Activated CD4-positive, alpha-beta T cell treated with anti-CD3 and anti-CD28 coated beads, Interleukin-2, amount 50 U/mL, for 16 hours (primary cell): ENCODE results near the gene NODAL.

Experiments used
- DNase-seq: peaks from one replicate; pipeline ENCODE4 v3.0.0-alpha.2; 2020

Gene NODAL

DNA sequence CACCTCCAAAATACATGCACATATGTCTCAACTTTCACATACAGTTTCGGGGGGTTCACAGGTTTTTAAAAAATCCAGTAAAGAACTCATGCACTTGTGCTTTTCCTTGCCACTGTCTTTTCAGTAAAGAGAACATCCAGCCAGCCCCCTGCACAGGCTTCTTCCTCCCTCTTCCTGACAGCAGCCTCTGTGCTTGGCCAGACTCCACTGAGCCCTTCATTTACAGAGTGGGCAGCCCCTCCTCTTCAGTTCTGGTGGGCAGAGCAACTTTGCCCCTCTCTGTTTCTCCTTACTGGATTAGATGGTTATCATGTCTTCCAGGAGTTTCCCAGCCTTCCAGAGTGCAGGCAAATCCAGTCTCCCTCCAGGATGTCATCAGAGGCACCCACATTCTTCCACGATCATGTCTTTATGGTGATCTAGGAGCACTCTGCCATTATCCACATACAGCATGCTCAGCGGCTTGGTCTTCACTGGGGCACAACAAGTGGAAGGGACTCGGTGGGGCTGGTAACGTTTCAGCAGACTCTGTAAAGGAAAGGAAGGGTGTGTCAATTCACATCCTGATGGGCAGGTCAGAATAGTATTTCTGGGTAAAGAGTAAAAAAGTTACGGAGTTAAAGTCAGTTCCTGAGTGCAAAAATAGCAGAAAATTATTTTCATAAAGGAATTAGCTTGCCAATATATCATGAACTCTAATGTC is 8.8 kb downstream of the NODAL start:
- no peak for DNase-seq

DNA sequence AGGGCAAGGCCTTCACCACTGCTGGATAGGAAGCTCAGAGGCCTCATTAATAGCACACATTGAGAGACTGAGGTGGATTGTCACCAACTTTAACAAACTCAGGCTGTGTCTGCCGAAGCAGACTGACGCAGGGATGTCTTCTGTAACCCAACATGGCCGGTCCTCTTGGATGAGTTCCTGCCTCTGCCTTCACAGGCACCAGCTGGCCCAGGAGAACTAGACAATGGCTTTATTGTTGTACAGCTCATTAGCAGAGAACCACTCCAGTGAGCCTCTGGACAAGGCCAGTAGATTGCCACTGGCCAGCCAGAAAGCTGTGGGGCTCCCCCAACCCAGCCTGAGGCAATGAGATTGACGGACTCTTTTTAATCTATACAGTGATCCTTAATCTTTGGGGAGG is 9.4 kb downstream of the NODAL start:
- no peak for DNase-seq

DNA sequence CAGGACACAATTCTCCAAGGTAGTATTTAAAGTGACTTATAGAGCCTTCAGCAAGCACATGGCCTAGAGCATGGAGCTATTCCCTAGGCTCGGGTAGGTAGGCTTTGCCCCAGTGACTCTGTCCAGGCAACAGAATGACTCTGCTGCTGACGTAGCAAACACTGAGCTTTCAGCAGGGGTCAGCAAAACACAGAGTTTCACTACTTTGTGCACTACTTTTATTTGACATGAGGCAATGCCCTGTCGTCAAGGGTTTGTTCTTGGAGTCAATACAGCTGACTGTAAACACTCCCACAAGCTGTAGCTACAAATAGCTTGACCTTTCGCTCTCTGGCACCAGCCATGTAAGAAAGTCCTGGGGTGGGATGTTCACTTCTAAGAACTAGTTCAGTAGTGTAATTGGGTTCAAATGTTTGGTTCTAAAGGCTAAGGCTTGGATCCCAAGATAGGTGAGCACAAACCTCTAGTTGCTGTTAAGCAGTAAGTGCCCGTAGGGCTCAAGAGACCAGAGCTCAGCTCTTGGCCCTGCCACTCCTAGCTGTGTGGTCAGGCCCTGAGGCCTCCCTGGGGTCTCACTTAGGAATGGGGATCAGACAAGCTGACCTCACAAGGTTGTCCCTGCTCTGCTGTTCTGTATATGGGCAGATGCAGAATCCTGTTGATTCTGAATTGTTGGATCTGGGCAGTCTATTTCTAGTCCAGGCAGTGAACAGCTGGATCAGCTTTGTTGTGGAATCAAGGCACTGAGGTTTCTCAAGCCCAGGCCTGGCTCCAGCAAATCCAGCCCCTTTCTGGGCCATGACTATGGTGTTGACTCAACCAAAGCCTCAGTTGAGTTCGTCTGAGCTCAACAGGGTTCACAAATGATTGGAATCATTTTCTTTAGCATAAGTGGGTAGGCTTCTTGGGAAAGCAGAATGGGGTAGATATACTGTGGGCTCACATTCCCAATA is 10.7 kb downstream of the NODAL start:
- no peak for DNase-seq

DNA sequence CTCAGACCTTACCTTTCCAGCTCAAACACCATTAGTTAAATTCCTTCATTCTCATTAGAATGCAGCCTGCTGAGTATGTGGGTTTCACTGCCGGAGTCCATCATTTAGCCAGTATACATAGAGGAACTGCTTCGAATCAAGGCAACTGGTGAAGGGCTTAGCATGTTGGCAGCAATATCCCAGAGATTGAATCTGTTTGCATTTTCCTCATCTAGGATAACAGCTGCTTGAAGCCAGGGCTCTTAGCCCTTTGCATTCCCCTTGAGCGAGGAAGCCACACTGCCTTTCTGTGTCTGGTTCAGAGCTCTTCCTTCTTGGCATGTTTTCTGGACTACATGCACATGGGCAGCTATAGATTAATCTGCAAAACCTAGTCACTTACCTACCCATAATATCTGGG is 14.7 kb downstream of the NODAL start:
- no peak for DNase-seq

DNA sequence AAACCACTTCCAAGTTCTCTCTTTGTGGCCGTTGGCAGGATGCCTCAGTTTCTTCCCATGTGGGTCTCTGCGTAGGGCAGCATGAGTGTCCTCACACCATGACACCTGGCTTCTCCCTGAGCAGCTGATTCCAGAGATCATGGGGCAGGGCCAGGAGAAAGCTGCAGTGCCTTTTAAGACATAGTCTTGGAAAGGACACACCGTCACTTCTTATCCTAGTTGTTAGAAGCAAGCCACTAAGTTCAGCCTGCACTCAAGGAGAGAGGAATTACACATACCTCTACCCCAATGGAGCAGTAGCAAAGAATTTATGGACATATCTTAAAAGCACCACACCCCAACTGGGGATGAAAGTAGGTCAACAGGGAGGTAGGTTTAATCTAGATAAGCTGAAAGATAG is 16.4 kb downstream of the NODAL start:
- no peak for DNase-seq

DNA sequence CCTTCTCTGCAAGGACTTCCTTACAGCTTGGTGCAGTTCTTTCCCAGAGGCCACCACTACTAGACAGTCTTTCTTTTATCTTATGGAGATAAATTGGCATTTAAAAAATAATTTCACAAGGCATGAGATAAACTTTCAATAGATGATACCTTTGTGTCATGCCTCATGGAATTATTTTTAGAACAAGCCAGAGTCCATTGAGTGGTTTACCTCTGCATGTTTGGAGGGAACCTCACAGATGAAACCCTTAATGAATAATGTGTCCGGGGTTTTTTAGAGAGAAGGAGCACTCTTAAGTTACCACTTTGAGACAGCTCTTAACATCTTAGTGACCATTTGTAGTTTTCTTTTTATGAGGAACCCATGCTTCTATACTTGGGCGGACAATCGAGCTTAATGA is 17.2 kb downstream of the NODAL start:
- no peak for DNase-seq

DNA sequence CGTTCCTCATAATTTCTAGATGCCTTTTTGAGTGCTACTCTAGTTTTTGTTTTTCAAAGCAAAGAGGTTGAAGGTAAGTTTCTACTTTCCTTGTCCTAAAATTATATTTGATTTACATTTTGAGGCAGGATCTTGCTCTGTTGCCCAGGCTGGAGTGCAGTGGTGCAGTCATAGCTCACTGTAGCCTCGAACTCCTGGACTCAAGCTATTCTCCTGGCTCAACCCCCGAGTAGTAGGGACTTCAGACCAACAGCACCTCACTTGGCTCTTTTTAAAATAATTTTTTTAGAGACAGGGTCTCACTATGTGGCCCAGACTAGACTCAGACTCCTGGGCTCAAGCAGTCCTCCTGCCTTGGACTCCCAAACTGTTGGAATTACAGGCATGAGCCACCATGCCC is 22.8 kb downstream of the NODAL start:
- DNase-seq = no peak

DNA sequence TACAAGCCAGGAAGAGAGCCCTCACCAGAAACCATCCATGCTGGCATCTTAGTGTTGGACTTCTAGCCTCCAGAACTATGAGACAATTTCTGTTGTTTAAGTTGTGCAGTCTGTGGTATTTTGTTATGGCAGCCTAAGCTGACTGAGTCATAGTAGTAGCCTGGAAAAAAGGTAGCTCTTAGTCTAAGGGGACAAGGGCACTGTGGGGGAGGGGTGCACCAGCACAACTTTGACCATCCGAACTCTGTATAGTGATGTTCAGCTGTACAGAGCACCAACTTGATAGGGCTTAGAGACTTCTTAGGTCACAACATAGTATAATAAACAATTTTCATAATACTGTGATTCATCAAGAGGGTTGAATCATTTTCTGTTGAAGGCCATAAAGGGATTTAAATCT is 23.3 kb downstream of the NODAL start:
- peak; percentile 18 for DNase-seq

DNA sequence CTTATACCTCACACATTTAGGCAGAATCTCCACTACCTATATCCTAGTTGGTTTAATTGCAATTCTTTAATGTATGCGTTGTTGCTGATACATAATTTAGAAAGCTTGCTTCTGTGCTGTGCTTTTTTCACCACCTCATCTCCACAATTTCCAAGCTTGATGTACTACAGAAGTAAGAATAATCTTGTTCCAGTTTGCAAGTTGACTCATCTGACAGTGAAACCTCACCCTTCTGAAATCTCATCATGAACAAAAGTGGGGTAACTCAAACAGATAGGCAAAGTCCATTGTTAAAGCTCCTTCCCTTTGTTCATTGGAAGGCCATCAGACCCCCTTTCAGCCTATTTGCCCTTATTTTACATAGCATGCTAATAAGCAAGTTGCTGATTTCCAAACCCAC is 23.9 kb downstream of the NODAL start:
- peak; percentile 41 for DNase-seq

DNA sequence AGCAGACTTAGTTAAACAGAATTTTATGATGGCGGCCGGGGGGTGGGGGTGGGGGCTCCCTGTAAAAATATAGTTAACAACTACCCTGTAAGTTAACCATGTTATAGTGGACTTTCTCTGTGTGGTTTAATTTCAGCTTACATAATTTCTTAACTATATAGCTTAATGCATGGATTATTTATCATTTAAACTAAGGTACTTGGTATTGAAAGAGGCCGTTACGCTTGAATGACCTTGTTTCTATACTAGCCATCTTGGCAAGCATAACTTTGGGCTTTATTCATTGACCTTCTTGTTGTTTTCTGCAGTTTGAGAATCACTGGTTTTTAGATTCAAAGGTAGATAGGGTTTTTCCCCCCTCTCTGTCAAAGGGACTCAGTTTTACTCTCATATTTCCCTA is 29.1 kb downstream of the NODAL start:
- DNase-seq = no peak

DNA sequence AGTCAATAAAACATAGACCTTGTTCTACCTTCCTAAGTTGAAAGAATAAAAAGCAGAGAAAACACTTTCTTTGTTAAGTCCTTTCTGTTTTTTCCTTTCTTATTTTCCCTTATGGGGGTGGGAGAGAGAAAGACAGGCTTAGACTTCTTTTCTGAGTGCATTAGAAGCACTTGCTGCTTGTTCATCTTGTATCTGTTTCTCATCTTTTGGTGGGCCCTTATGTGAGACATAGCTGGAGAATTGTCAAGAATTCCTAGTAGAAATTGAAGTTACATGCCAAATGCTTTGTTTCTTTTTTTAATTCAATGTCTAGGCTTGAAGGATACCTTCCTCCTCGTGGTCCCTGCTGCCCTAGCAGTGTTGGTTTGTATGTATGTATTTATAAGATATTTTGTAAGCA is 30.9 kb downstream of the NODAL start:
- DNase-seq = no peak

DNA sequence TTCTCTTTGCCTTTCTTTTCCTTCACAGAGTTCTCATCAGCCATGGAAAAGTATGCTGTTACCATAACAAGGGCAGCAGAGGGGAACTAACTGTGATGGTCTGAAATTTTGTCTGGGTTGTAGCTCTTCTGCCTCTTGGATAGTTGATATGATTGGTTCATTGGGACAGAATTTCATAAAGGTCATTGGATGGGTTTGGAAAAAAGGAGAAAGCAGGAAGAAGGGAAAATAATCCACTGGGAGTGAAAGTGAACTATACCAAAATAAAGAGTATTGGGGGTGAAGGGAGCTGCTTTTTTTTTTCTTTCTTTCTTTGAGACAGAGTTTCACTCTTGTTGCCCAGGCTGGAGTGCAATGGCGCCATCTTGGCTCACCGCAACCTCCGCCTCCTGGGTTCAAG is 31.7 kb downstream of the NODAL start:
- no peak for DNase-seq

DNA sequence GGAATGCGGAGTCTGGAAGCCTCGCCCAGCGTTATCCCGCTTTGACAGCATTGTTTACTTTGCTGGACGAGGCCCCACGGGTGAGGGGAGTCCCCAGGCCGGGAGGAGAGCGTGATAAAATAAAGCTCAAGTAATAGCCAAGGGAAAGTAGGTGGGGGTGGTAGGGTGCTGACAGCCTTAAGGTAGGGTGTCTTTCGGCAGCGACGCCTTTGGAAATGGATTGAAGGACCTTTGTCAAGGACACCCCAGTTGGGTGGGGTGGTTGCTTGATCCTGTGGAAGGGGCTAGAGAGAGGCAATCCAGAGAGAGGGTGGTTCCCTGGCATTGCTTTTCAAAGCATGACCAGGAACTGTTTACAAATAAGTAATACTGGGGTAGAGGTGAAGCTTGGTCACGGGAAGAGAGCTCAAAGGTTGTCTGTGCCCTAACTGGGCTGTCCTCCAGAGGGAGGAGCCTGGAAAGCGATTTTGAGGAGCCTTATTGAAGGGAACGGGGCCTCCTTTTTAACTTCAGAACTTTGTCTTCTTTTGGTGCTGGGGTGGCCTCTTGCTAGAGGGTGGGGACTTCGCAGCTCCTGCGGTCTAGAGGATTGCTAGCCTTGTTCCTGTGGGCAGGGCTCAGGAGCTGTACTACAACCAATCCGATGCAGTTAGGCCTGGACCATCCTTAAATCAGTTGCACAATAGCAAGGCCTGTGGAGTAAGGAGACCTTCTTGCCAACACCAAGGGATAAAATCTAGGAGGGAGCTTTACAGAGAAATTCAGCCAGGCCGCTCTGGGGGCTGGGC is 36.2 kb downstream of the NODAL start:
- peak; percentile 65 for DNase-seq

DNA sequence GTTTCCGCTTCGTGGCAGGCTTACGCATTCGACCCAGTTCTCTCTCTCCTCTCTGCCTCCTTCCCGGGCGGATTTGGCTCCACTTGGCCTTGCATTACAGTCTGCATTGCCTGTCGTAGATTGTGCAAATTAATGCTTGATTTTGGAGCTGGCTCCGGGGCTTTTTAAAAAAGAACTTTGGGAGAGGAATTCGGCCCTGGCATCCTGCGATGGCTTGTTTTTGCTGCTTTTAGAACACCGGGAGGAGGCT is 36.8 kb downstream of the NODAL start:
- no peak for DNase-seq

DNA sequence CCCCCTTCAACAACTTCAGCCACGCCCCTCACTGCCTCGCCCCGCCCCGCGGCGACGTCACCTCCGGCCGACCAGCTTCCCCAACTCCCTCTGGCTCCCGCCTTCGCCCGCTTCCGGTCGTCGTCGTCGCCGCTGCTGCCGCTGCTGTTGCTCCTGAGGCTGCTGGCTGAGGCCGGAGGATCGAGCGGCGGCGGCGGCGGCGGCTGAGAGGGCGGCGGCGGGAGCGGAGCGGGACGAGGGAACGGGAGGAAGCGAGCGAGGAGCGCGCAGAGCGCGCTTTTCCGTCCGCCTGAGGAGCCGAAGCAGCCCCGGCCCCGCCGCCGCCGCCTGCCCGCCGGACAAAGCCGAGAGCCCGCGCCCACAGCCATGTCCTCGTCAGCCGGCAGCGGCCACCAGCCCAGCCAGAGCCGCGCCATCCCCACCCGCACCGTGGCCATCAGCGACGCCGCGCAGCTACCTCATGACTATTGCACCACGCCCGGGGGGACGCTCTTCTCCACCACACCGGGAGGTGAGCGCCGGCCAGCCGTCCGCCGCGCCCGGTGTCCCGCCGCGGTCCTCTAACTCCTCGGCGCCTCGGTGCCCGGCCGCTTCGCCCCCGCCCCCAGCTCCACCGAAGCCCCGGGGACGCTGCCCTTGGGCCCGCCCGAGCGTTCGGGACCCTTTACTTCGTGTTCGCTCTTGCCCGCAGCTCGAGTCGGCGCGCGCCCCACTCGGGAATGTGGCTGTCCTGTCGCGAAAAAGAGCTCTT is 37.3 kb downstream of the NODAL start, which contains the start of gene EIF4EBP2:
Gene EIF4EBP2 (plus strand): TSS at position 110 of the 751 bp plus-strand sequence. CDS start 257 bp downstream, at position 367.
- peak; percentile 98 for DNase-seq

DNA sequence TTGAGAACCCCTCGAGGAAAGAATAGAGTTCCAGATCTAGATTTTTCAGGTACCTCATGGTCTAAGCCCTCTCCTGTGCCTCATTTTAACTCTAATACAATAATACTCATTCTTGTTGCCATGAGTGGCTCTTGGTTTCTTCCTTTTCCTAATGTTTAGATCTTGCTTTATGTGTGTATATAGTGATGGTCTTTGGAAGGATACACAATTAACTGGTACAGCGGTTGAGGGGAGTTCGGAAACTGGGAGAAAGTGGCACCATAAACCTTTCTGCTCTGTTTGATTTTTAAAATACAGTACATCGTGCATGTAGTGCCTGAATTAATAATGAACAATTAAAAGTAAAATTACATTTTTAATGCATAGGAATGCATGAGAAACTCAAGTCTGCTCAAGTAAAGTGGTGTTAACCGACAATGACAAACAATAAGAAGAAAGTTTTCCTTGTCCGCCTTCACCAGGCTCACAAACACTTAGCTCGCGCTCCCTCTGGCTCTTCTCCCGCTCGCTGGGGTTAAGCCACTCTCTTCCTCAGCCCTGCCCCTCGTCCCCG is 37.9 kb downstream of the NODAL start:
- DNase-seq = no peak

DNA sequence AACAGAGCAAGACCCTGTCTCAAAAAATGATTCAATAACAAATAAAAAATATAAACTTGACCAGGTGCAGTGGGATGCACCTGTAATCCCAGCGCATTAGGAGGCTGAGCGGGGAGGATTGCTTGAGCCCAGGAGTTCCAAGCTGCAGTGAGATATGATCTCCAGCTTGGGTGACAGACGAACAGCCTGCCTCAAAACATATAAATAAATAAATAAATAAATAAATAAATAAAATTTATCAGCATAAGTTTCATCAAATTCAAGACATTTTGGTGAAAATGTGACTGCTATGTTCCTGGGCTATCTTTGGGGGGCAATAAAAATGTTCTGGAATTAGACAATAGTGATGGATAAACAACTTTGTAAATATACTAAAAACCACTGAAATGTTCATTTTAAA is 42.3 kb downstream of the NODAL start:
- no peak for DNase-seq

DNA sequence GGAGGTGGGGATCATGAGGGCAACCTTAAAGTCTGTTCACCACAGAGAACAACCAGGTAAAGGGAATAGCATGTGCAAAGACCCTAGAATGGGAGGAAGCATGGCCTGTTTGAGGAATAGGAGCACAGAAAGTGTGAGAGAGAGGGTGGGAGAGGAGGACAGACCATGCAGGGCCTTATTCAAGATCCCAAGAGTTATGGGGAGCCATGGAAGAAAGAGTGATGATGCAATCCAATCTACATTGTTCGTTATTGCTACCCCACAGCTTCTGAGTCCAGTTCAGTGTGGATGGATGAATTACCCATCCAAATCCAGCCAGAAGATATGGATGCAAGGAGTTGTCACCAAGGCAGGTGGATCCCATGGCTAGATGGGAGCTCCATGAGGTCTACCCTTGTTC is 45.3 kb downstream of the NODAL start:
- no peak for DNase-seq

DNA sequence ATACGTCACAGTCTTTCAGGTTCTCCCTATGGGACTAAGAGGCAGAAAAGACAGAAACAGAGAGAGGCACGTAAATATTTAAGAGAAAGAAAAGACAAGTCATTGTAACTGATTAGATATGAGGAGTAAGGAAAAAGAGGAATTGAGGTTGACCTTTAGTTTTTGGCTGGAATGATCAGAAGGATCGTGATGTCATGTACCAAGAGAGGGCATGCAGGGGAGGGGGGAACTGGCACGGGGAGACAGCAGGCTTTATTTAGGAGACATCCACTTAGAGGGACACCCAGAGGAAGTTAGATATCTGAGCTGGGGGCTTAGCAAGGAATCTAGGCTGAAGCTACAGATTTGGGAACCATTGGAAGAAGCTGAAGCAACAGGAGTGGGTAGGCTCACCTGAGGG is 49.8 kb downstream of the NODAL start:
- no peak for DNase-seq
